PC-3 (cell line): ENCODE measurements around the gene LHX5.

Experiments
- EZH2 ChIP-seq: fragments of 300-600 bp; sonication (generic); IDR thresholded peaks from one replicate; pipeline ENCODE4 v1.6.1; 2017; ENCODE audit warnings: antibody characterized with exemption, mild to moderate bottlenecking, low read length; ENCODE audit not compliant: unreplicated experiment
- EZH2phosphoT487 ChIP-seq: fragments of 300-600 bp; sonication (generic); IDR thresholded peaks from 2 replicates; pipeline ENCODE4 v1.6.1; 2018; ENCODE audit warnings: mild to moderate bottlenecking, antibody characterized with exemption, low read length, borderline replicate concordance
- TF ChIP-seq, protein P1 (sequence below): fragments of 300-600 bp; sonication (generic); conservative IDR thresholded peaks from 2 replicates; pipeline ENCODE4 v1.5.1; 2017; ENCODE audit warnings: antibody characterized with exemption, low read depth, mild to moderate bottlenecking, low read length

DNA sequence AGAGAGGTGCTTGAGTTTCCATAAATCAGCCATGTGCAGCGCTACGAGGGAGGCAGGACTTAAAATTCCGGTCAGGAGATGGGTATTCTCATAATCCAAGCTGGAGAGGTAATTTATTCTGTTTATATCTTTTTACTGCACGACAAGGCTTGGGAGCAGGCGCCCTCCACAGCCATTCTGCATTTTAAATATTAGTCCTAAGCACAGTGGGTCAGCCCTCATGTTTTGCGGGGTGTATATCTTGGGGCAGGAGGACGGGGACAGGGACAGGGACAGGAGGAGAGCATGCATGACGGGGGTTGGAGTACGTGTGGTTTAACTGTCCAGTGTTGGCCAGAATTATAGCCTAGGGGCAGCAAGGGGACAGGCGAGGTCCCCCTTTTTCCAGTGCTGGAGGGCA, 14.5 kb downstream of the LHX5 start:
- TF ChIP-seq, protein P1, sequence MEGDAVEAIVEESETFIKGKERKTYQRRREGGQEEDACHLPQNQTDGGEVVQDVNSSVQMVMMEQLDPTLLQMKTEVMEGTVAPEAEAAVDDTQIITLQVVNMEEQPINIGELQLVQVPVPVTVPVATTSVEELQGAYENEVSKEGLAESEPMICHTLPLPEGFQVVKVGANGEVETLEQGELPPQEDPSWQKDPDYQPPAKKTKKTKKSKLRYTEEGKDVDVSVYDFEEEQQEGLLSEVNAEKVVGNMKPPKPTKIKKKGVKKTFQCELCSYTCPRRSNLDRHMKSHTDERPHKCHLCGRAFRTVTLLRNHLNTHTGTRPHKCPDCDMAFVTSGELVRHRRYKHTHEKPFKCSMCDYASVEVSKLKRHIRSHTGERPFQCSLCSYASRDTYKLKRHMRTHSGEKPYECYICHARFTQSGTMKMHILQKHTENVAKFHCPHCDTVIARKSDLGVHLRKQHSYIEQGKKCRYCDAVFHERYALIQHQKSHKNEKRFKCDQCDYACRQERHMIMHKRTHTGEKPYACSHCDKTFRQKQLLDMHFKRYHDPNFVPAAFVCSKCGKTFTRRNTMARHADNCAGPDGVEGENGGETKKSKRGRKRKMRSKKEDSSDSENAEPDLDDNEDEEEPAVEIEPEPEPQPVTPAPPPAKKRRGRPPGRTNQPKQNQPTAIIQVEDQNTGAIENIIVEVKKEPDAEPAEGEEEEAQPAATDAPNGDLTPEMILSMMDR, result no peak
- TF ChIP-seq EZH2phosphoT487 (no peak), EZH2 (no peak)
